ENCODE data around the gene C2CD2L. TPM values are rescaled to one million over a fixed set of nuclear protein-coding genes. Genes with fewer than 3 reads are reported as not detected.

The C2CD2L gene
- total and polyA plus RNA-seq, 4 donors = 2.5 to 6.3 (median 4.8) TPM

- no peaks in the 10 kb centered on the region for H3K4me1 ChIP-seq (ENCODE audit: control insufficient read depth in 4 of 4, insufficient read depth in 4 of 4, low read length in 3 of 4)
- no peak overlapping the region for H3K9ac ChIP-seq (ENCODE audit: low read depth in 1 of 2, low read length in 2 of 2)
- TF ChIP-seq JUND (IDR thresholded peaks at IDR 0.05) = no peak
- no peak for TF ChIP-seq HNF4G (IDR thresholded peaks at IDR 0.05)
- TF ChIP-seq RXRA (IDR thresholded peaks at IDR 0.05) = no peak
- TF ChIP-seq, protein P1, sequence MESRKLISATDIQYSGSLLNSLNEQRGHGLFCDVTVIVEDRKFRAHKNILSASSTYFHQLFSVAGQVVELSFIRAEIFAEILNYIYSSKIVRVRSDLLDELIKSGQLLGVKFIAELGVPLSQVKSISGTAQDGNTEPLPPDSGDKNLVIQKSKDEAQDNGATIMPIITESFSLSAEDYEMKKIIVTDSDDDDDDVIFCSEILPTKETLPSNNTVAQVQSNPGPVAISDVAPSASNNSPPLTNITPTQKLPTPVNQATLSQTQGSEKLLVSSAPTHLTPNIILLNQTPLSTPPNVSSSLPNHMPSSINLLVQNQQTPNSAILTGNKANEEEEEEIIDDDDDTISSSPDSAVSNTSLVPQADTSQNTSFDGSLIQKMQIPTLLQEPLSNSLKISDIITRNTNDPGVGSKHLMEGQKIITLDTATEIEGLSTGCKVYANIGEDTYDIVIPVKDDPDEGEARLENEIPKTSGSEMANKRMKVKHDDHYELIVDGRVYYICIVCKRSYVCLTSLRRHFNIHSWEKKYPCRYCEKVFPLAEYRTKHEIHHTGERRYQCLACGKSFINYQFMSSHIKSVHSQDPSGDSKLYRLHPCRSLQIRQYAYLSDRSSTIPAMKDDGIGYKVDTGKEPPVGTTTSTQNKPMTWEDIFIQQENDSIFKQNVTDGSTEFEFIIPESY (IDR thresholded peaks at IDR 0.05) = no peak
- no peak for TF ChIP-seq CTCF (IDR thresholded peaks at IDR 0.05; ENCODE audit: low read depth, low read length, missing input control)
- no peak for TF ChIP-seq FOXA2 (IDR thresholded peaks at IDR 0.05)
- no peak for TF ChIP-seq ATF3 (IDR thresholded peaks at IDR 0.05)
- TF ChIP-seq FOXA1 (IDR thresholded peaks at IDR 0.05) = no peak
- TF ChIP-seq YY1 (IDR thresholded peaks at IDR 0.05) = no peak
- WGBS = 91% methylated on average over 19 of the region's 19 CpGs
- no peak overlapping the region for H3K27ac ChIP-seq (ENCODE audit: low read depth in 1 of 2, low read length in 2 of 2)
- no peak for DNase-seq (ENCODE audit: low spot score)
- H3K27me3 ChIP-seq (ENCODE audit: control insufficient read depth in 4 of 4, insufficient read depth in 4 of 4, low read length in 3 of 4) = no peaks in the 10 kb centered on the region
- H3K9me3 ChIP-seq (ENCODE audit: control insufficient read depth in 4 of 4, low read length in 3 of 4) = no peaks in the 10 kb centered on the region
- H3K4me3 ChIP-seq (ENCODE audit: low read depth in 1 of 3, low read length in 3 of 3) = no peak overlapping the region
- H3K36me3 ChIP-seq (ENCODE audit: control insufficient read depth in 4 of 4, insufficient read depth in 3 of 4, low read depth in 1 of 4, low read length in 3 of 4) = peaks cover 19 to 66% (median 53%) of the 10 kb centered on the region in 4 donors
These were observed 28.3 kb upstream of the C2CD2L start for GRCh38 chr11:119078675-119079420.

DNA sequence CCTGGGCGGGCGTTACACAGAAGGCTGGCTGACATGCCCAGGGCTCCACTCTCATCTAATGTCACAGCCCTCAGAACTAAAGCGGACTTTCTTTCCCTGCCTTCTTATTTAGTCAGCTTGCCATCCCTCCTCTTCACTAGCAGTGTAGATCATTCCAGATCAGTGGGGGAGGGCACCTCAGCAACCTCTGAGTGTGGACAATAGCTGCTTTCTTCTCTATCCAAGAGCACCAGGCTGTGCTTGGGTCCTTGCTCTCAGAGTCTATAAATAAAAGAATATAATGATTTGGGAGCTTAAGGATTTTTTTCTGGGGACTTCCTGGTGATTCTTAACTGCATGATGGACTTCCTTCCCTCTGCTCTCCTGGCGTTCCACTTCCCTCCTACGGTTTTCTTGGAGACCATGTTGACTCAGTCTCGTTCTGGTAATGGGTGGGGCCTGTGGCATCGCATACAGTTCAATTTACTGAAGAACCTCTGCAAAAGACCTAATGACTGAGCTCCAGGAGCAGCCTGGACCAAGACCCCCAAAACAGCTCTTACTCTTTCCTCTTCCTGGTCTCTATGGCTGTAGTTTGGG, 25.4 kb upstream of the C2CD2L start:
- Histone ChIP-seq H3K9ac (ENCODE audit: low read depth in 1 of 2, low read length in 2 of 2) (no peak overlapping the region), H3K9me3 (ENCODE audit: control insufficient read depth in 4 of 4, low read length in 3 of 4) (no peaks in the 10 kb centered on the region), H3K27ac (ENCODE audit: low read depth in 1 of 2, low read length in 2 of 2) (no peak overlapping the region), H3K36me3 (ENCODE audit: control insufficient read depth in 4 of 4, insufficient read depth in 3 of 4, low read depth in 1 of 4, low read length in 3 of 4) (peaks cover 14 to 55% (median 46%) of the 10 kb centered on the region in 4 donors), H3K27me3 (ENCODE audit: control insufficient read depth in 4 of 4, insufficient read depth in 4 of 4, low read length in 3 of 4) (no peaks in the 10 kb centered on the region), H3K4me1 (ENCODE audit: control insufficient read depth in 4 of 4, insufficient read depth in 4 of 4, low read length in 3 of 4) (peaks cover 5 to 17% (median 10%) of the 10 kb centered on the region in 4 donors), H3K4me3 (ENCODE audit: low read depth in 1 of 3, low read length in 3 of 3) (no peak overlapping the region)
- no peak for DNase-seq (ENCODE audit: low spot score)
- TF ChIP-seq, protein P1 (IDR thresholded peaks at IDR 0.05) = no peak
- 82% methylated on average over 7 of the region's 7 CpGs for WGBS

Measured in liver (tissue), 9 donors.